VCaP (cell line): ENCODE measurements around the gene ASB4.
"Not testable (repeated sequence)": the region's sequence is repeated elsewhere in the genome, so short reads cannot be mapped to it uniquely, and the experiment has no call there.

Experiments used
- H3K27ac ChIP-seq: fragments of 450-650 bp; 2 replicates; pipeline ENCODE4 v1.5.1; 2017
- CTCF ChIP-seq: fragments of 450-650 bp; conservative IDR thresholded peaks from 2 replicates; pipeline ENCODE4 v1.5.1; 2017; ENCODE audit warnings: mild to moderate bottlenecking, moderate library complexity

Gene ASB4

GRCh38 chr7:95501261-95501832 lies 15.6 kb downstream of the ASB4 start:
- H3K27ac ChIP-seq, result no peak overlapping the region
- no peak for TF ChIP-seq CTCF

DNA sequence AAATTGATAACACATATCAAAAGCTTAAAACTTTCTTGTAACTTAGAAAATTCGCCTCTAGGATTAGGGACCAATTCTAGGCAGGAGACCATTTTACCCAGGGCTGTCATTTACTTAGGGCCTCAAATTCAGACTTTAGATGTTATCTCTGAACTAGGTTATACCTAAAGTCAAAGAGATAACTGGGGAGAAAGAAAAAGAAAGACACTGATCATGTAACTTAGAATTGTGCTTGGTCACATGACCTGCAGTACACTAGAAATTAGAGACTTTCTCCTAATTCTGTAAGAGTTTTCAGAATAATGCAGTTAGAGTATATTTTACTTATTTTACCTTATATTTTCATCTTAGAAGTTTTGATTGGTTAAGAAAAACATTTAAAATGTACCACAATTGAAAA lies 16.7 kb downstream of the ASB4 start:
- no peak overlapping the region for H3K27ac ChIP-seq
- no peak for TF ChIP-seq CTCF

DNA sequence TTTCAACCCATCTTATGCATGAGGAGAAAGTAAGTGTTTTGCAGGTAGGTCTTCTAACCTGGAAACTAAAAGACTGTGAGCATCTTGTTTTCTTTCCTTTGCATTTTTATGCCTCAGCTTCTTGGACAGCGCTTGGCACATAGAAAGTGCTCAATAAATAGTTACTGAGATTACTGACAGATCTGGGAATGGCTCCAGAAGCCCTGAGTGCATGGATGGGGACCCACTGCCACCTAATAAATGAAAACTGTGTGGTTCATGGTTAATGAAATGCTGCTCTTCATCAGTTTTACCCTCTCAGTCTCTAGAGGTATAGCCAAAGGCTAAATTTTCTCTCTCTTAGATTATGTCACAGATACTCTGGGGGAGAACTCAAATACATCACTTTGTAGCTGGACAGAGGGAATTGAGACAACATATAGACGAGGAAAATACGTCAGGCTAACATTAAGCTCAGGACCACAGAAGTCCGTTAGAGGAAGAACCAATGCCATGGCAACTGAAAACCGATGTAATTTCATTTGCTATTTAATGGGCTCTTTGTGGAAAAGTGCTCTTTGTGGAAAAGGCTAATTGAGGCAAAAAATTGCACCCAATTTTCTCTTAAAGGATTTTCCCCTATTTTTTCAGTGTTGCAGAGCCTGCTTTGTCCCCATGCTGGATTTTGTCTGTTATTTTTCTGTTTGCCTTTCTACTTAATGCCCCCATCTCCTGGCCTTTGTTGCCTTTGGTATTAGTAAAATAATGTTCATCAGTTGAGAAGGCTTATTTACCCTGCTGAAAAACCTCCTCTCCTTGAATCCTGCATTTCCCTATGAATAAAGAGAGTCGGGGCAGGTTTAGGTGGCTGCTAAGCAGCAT lies 17.8 kb downstream of the ASB4 start:
- no peak overlapping the region for H3K27ac ChIP-seq
- no peak for TF ChIP-seq CTCF

DNA sequence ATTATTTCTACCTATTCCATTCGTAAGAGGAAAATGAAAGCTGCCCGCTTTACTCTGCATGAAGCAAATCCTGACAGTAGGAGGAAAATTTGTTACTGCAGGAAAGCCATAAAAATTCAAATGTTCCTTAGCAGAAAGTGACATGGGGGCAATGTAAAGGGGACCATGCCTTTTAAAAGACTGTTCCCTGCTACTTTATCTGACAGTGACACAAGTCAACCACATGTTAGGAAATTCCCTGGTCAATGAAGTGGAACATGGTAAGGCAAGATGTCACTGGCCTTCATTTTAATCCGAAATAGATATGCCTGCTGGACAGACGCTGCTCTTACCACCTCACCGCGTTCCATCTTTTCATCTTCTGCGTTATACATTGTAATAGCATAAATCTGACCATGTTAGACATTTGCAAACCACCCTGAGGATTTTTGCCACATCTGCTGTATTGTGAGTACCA lies 18.4 kb downstream of the ASB4 start:
- H3K27ac ChIP-seq, result not testable (repeated sequence)

GRCh38 chr7:95508780-95509179 lies 23.0 kb downstream of the ASB4 start:
- no peak overlapping the region for H3K27ac ChIP-seq
- TF ChIP-seq CTCF, result no peak

DNA sequence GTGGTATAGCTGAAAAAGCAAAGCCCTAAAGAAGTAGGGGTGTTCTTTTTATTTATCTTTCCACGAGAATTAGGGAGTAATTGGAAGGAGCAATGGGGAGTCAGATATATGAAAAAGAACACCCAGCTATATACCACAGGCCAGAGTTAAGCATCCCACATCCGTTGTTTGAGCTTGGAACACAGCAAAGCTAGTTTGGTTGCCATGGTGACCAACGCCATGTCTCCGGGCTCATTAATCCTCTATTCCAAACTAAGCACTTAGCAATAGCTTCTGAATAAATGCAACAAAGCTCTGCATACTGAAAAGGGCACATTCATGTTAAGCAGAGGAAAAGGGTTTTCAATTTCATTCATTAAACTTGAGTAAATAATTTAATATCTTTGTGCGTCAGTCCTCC lies 23.5 kb downstream of the ASB4 start:
- no peak for TF ChIP-seq CTCF
- no peak overlapping the region for H3K27ac ChIP-seq

DNA sequence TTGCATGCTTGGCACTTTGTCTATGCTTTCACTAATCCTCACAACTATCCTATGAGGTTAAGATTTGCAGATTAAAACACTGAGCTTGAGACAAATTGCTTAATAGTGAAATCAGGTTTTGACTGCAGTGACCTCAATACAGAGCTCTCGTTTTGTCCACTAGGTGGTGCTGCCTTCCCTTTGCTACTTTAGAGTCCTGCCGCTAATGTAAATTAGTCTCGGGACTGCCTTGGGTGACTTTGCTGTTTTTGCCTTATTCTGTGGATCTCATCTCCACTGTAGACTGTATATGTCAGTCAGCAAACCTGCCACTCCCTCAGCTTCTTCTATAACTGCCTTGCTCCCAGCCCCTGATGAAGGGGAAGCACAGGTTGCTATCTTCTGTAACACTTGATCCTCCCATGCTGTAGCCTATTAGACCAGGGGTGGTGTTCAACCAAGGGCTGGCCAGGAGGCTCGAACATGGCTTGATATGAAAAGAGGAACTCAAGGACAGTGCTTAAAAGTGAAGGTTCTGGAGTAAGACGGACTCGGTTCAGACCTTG lies 26.0 kb downstream of the ASB4 start:
- no peak overlapping the region; the same call in 1 of the 2 replicates for H3K27ac ChIP-seq
- peak; percentile 95 for TF ChIP-seq CTCF

GRCh38 chr7:95517458-95517857 lies 31.7 kb downstream of the ASB4 start:
- H3K27ac ChIP-seq, result no peak overlapping the region
- TF ChIP-seq CTCF, result no peak
